Endometrium (tissue), 2 donors: ENCODE results near the gene PAQR5.
"Not testable (repeated sequence)": the region's sequence is repeated elsewhere in the genome, so short reads cannot be mapped to it uniquely, and the experiment has no call there.

Source experiments
- FAIRE-seq: peaks from 2 replicates; lab custom pipeline; 2012; peaks lifted over from hg19 to GRCh38; lab: Jason Lieb, UNC
- donor health status: control.
- donor health status: control.

The PAQR5 gene

DNA sequence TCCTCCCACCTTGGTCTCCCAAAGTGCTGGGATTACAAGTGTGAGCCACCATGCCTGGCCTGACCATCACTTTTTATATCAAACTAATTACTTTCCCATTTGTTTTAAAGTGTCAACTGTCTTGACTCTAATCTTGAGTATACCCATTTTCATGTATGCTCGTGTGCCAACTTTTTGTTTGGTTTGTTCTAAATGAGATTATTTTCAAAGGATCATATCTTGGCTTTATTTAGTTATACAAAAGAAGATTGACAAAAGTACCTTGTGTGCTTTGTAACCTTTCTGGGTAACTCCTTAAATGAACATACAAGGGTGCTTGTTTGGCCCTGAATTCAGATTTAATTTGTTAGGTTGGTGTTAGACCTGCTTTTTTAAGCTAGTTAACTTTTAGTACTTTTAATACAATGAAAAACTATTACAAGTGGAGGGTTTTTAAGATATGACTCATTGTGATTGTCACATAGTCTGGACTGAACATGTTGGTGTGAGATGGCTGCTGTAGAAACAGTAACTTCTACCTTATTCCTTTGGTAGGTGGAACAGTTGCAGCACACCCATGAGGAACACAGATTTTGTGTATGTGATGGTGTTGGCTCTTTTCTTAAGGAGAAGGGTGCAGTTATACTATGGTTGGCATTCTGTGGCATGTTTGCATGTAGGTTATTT, 126.2 kb downstream of the PAQR5 start:
- no peak for FAIRE-seq

DNA sequence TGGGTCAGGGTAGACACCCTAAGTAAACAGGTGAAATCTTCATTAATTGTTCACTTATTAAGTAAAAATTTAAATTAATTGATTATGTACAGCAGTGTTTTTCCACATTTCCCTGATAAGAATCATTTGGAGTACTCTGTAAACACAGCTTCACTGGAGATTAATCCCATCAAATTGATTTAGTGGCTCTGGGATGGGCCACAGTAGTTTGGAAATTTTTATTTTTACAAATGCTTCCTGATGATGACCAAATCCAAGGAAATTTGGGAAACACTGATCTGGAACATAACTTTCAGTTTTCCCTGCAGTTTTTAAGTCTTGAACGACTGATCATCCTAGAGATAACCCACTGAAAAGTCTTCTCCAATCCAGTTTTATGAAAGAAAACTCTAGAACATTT, 135.1 kb downstream of the PAQR5 start:
- no peak for FAIRE-seq

DNA sequence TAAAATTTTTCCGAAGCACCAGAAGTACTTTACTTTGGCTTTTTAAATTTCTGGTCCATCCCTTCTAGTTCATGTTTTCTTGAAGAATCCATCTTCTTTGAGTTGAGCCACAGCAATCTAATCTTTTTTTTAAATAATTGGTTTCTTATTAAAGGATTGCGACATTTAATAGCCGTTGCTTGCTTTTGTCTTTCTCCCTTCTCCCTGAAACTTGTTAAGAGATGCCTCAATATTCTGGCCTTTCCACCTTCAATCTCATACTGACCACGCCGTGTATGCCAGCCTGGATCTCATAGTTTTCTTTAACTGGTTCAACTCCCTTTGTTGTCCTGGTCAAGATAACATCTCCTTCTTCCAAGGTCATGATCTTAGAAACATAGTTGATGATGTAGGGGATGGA, 135.5 kb downstream of the PAQR5 start:
- no peak for FAIRE-seq

DNA sequence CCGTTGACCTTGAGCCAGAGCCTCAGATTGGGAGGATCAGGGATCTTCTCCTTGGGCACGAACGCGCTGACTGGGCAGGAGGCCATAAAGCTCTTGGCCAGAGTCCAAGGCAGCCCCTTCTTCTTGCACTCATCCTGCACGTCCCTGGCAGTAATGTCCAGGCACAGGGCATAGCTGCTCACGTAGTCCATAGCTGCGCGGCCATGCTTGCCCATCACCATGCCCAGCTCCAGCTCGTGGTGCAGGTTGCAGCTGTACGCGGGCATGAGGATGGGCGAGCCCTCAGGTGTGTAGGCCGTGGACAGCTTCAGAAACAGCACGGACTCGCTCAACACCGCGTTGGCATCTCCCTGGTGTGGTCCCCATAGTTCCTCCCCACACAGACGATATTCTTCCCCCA, 136.0 kb downstream of the PAQR5 start:
- no peak for FAIRE-seq

DNA sequence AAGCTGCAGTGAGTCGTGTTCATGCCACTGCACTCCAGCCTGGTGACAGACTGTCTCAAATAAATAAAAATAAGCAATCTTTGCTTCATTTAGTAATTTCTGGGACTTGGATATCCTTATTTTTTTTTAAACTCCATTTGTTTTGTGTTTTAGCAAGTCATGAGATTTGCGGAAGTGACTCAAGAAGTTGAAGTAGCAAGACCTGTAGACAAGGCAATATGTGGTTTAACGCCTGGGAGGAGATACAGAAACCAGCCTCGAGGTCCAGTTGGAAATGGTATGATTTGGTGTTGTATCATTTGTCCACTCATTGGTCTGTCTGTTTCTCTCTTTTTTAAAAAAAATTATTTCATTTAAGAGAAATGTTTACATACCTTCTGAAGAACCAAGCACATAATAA, 137.3 kb downstream of the PAQR5 start:
- no peak for FAIRE-seq

DNA sequence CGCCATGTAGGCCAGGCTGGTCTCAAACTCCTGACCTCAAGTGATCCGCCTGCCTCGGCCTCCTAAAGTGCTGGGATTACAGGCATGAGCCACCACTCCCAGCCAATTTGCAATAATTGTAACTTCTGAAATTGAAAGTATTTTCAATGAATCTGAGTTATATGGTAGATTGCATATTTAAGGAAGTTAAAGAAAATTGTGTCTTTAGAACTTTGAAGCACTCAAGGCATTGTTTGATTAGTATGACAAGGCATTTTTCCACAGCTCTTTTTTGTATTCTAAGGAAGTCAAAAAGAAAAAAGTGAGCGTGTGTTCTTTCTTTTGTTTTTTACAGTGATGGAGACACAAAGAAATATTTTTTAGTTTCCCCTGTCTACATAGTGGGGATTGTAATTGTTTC, 138.2 kb downstream of the PAQR5 start:
- no peak for FAIRE-seq

DNA sequence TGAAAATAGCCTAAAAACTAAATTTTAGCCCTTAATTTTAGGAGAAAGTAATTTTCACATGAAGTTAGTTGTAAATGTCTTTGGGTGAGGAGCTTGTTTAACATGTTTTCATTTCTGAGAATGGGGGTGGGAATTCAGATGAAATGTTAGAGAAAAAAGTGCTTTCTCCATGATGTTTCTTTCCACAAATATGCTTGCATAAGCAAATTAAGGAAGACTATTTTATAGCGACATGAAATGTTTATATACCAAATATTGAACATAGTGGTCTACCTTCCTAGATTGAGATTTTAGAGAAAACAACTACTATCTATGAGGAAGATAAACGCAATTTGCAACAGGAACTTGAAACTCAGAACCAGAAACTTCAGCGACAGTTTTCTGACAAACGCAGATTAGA, 140.9 kb downstream of the PAQR5 start:
- no peak for FAIRE-seq

DNA sequence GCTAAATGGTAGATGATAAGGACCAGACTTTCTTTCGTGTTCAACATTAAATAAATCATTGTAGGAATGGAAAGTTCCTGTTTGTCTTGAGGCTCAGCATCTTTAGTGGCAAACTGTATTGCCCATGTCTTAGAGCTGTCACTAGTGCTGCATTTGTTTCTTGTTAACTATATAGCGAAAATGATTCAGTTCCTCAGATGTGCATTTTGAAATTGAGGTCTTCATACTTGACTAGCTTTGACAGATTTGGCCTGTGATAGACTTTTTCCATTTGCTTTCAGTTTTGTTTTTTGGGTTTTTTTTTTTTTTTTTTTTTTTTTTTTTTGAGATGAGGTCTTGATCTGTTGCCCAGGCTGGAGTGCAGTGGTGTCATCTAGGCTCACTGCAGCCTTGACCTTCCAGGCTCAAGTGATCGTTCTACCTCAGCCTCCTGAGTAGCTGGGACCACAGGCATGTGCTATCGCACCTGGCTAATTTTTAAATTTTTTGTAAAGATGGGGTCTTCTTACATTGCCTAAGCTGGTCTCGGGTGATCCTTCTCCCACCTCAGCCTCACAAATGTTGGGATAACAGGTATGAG, 144.4 kb downstream of the PAQR5 start:
- no peak for FAIRE-seq

DNA sequence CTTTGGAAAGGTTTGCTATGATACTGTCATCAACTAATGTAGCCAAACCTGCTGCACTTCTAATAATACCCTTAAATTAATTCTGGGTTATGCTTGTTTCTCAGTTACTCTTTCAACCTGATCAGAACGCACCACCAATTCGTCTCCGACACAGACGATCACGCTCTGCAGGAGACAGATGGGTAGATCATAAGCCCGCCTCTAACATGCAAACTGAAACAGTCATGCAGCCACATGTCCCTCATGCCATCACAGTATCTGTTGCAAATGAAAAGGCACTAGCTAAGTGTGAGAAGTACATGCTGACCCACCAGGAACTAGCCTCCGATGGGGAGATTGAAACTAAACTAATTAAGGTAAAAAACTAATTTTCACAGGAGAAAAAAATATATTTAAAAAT, 146.0 kb downstream of the PAQR5 start:
- FAIRE-seq: no peak

DNA sequence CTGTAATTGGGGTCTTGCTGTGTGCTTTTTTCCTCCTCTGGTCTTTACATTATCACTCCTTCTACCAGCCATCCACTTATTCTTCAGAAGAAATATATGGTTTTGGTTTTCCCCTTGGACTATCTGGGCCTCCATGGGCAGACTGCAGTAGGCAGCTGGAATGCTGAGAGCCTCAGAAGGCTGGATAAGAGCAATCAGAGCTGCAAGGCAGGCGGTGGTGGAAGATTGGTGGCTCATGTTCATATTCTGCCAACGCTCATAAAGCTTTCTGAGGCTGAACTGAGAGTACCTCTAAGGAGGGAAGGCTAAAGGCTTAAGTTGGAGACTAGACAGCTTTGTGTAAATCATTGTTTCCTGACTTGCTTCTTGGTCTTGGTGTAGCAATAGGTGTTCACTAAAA, 148.2 kb downstream of the PAQR5 start:
- no peak for FAIRE-seq

DNA sequence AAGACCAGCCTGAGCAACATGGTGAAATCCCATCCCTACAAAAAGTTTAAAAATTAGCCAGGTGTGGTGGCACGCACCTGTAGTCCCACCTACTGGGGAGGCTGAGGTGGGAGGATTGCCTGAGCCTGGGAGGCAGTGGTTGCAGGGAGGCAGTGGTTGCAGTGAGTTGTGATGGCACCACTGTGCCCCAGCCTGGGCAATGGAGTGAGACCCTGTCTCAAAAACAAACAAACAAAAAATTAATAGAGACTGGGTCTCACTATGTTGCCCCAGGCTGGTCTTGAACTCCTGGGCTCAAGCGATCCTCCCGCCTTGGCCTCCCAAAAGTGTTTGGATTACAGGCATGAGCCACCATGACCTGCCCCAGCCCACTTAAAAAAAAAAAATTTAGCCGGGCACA, 151.5 kb downstream of the PAQR5 start:
- not testable (repeated sequence) for FAIRE-seq

DNA sequence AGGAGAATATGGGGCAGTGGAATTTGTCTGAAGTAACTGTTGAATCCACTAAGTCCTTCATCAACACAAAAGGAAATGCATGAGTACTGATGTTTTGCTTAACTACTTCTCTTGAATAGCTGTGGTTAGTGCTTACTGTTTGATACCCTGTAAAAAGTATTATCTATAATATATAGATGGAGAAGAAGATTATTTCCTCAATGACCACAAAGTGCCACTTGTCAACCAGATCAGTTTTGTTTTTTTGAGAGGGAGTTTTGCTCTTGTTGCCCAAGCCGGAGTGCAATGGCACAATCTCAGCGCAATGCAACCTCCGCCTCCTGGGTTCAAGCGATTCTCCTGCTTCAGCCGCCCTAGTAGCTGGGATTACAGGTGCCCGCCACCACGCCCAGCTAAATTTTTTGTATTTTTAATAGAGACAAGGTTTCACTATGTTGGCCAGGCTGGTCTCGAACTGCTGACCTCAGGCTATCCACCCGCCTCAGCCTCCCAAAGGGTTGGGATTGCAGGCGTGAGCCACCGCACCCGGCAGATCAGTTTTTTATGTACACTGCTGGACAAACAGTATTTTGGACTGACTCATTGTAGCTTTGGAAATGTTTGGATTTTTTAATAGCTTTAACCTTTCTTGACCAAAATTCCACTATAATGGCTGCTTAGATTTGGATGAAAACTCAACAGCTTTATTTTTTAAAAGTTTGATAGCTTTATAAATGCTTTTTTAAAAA, 152.4 kb downstream of the PAQR5 start:
- FAIRE-seq: peak; percentile 33

DNA sequence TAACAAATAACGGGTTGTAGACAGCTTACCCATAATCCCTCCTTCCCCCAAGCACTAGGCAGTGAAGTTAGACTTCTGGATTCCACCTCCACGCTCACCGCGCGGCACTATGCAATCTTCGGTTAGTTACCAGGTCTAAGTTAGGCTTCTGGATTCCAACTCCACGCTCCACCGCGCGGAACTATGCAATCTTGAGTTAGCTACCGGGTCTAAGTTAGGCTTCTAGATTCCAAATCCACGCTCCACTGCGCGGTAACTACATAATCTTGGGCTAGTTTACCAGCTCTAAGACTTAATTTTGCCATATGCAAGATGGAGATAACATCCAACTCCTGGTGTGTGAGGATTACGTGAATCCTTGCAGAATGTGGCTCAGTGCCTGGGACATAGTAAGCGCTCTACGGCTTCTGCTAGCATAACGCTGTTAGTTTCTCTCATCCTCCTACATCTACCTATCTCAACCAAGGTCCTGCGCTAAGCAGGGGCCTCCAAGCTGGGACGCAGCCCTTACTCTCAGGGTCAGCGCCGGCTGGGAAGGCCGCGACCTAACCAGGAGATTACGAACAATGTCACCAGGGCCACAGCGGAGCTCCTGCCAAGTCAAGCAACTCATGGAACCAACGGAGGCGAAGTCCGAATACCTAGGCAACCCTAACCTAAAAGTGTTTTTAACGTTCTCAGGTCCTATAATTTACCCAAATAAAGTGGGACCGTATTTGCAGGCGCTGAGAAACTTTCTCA, 153.4 kb downstream of the PAQR5 start:
- FAIRE-seq: no peak

DNA sequence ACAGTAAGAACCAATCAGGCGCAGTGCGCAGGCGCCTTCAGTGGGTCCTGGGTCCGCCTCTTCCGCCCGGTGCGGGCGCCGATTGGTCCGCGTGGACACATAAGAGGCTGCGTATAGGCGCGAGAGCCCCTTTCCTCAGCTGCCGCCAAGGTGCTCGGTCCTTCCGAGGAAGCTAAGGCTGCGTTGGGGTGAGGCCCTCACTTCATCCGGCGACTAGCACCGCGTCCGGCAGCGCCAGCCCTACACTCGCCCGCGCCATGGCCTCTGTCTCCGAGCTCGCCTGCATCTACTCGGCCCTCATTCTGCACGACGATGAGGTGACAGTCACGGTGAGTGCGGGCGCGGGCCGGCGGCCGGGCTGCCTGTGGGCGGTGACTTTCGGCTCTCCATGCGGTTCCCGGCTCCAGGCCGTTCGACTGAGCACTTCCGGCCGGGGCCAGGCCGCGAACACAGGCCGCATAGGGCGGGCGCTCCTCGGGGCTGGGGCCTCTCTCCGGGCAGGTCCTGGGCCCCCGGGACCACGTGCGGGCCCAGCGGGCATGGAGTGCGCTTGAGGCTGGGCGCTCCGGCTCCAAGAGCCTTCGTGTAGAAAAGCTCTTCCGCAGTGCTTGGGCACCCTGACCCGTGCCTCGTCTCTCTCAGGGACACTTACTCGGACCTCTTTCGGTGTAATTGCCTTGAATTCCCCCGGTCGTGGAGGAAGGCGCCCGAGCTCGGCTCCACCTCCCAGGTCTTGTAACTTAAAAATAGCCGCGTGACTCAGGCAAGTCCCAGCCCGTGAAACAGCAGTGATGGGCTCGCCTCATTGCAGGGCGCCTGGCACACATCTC, 154.2 kb downstream of the PAQR5 start, which contains the start of gene RPLP1:
Gene RPLP1 (plus strand): TSS at position 127 of the 830 bp plus-strand sequence. CDS start 131 bp downstream, at position 258.
- peak; percentile 85 for FAIRE-seq

DNA sequence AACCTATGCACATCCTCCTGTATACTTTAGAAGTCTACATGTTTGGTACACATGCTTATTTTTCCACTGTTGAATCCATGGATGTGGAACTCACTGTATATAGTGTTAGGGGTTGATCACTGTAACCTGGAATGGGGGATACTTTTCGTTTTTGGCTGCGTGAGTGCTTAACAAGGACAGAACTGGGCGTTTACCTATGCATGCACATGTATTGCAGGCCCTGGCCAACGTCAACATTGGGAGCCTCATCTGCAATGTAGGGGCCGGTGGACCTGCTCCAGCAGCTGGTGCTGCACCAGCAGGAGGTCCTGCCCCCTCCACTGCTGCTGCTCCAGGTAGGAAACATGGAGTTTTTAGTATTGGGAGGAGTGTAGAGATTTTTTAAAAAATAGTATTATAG, 156.2 kb downstream of the PAQR5 start:
- no peak for FAIRE-seq

DNA sequence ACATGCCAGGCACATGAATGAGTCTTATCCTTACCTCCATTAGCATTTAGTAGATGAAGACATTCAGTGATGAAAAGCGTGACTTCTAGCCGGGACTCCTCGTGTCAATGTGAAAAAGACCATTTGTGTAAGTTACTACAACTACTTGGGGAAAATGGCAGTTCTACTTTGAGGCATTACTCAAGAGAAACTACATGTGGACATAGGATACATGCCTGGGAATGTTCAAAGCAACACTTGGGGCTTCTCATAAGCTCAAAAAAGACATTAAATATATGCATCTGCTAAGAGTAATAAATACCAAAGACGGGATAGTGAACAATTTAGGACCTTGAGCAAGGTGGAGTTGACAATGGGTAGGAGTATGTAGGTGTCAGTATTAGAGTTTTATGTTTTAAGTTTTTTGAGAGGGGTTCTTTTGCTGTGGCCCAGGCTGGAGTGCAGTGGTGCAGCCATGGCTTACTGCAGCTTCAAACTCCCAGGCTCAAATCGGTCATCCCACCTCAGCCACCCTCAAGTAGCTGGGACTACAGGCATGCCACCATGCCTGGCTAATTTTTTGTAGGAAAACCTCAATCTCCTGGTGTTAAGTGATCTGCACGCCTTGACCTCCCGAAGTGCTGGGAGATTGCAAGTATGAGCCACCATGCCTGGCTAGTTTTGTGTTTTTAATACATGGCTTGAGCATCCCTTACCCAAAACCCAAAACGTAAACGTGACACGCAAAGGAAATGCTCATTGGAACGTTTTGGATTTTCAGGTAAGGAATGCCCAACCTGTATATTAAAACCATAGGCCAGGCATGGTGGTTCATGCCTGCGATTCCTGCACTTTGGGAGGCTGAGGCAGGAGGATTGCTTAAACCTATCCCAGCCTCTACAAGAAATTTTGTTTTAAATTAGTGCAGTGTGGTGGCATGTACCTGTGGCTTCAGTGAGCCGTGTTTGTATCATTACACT, 157.8 kb downstream of the PAQR5 start:
- no peak for FAIRE-seq
